GM21367 (cell line): ENCODE data around the gene ATXN7L3.
"Not testable (repeated sequence)": the region's sequence is repeated elsewhere in the genome, so short reads cannot be mapped to it uniquely, and the experiment has no call there.

Experiments
- ATAC-seq: cut with Tn5 transposase; IDR thresholded peaks from one replicate; pipeline ENCODE4 v1.9.1; 2021; ENCODE audit not compliant: unreplicated experiment

The ATXN7L3 gene

GRCh38 chr17:44199553-44200477 is at the start of gene ATXN7L3:
TSS of gene ATXN7L3 (minus strand) at chr17:44199884. CDS start at chr17:44198070, 1,814 bp downstream.
- ATAC-seq = peak; percentile 49

- no peak for ATAC-seq
Measured at GRCh38 chr17:44247876-44248736, 48.4 kb upstream of the ATXN7L3 start.

GRCh38 chr17:44247440-44247841 is 47.8 kb upstream of the ATXN7L3 start:
- ATAC-seq = no peak

GRCh38 chr17:44241106-44241624 is 41.5 kb upstream of the ATXN7L3 start:
- ATAC-seq = no peak

GRCh38 chr17:44237886-44238285 is 38.2 kb upstream of the ATXN7L3 start:
- not testable (repeated sequence) for ATAC-seq

GRCh38 chr17:44236444-44236991 is 36.8 kb upstream of the ATXN7L3 start:
- no peak for ATAC-seq

- ATAC-seq = no peak
Measured at GRCh38 chr17:44235583-44235936, 35.9 kb upstream of the ATXN7L3 start.

- ATAC-seq = no peak
Measured at GRCh38 chr17:44233582-44233981, 33.9 kb upstream of the ATXN7L3 start.

- ATAC-seq = no peak
Measured at GRCh38 chr17:44232061-44232460, 32.4 kb upstream of the ATXN7L3 start.

- ATAC-seq = no peak
Measured at GRCh38 chr17:44230140-44230539, 30.5 kb upstream of the ATXN7L3 start.

GRCh38 chr17:44229090-44229489 is 29.4 kb upstream of the ATXN7L3 start:
- ATAC-seq = no peak

- ATAC-seq = no peak
Measured at GRCh38 chr17:44223541-44224071, 23.9 kb upstream of the ATXN7L3 start.

GRCh38 chr17:44222112-44222869 is 22.6 kb upstream of the ATXN7L3 start:
- no peak for ATAC-seq

GRCh38 chr17:44221862-44222111 is 22.1 kb upstream of the ATXN7L3 start:
- ATAC-seq = no peak

- no peak for ATAC-seq
Measured at GRCh38 chr17:44221084-44221861, 21.6 kb upstream of the ATXN7L3 start.

- ATAC-seq = no peak
Measured at GRCh38 chr17:44220213-44221083, 20.8 kb upstream of the ATXN7L3 start.

- no peak for ATAC-seq
Measured at GRCh38 chr17:44219616-44220212, 20.0 kb upstream of the ATXN7L3 start, which contains the start of gene UBTF. TSS of gene UBTF (minus strand) at chr17:44219675. CDS start at chr17:44218229, 1,446 bp downstream.

- peak; percentile 20 for ATAC-seq
Measured at GRCh38 chr17:44219108-44219615, 19.5 kb upstream of the ATXN7L3 start.
